Urothelium cell line (cell line): ENCODE measurements around the gene PLXNC1.
"Not testable (repeated sequence)": the region's sequence is repeated elsewhere in the genome, so short reads cannot be mapped to it uniquely, and the experiment has no call there.

Source experiments
- DNase-seq: peaks from one replicate; pipeline ENCODE4 v3.0.0; 2011; ENCODE audit warnings: low spot score, mixed read lengths
- FAIRE-seq: peaks from 2 replicates; lab custom pipeline; 2011; peaks lifted over from hg19 to GRCh38; lab: Jason Lieb, UNC

PLXNC1 gene

GRCh38 chr12:94284859-94285258 lies 136.5 kb downstream of the PLXNC1 start:
- FAIRE-seq (no peak), DNase-seq (no peak)

- FAIRE-seq = no peak
Observed at GRCh38 chr12:94285943-94286582, 137.7 kb downstream of the PLXNC1 start.

GRCh38 chr12:94286583-94287244 lies 138.3 kb downstream of the PLXNC1 start:
- no peak for DNase-seq
- no peak for FAIRE-seq

More at GRCh38 chr12:94285943-94286582, 137.7 kb downstream of the PLXNC1 start:
- no peak for DNase-seq

GRCh38 chr12:94287245-94287628 lies 138.9 kb downstream of the PLXNC1 start:
- FAIRE-seq = no peak

GRCh38 chr12:94289461-94290312 lies 141.3 kb downstream of the PLXNC1 start:
- peak; percentile 9 for DNase-seq
- FAIRE-seq = no peak

More at GRCh38 chr12:94287245-94287628, 138.9 kb downstream of the PLXNC1 start:
- no peak for DNase-seq

DNA sequence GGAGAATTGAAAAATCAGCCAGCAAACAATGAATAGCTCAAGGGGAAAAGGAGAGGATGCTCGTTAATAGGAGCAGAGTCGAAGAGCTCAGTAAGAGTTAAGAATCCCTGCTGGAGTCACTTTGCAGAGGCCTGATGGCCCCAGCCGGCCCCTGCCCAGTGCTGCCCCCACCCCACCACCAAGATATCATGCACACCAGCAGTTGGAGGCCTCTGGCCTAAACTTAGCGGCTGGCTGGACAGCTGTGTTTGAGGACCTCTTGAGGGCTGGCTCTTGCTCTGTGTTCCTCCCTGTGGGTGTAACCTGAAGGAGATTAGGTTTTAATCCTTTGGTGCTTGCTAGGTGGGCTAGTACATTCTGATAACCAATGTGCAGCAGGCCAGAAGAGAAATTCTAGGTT lies 142.0 kb downstream of the PLXNC1 start:
- no peak for FAIRE-seq

GRCh38 chr12:94297096-94297699 lies 148.8 kb downstream of the PLXNC1 start:
- DNase-seq (no peak), FAIRE-seq (no peak)

More for the DNA sequence above, 142.0 kb downstream of the PLXNC1 start:
- DNase-seq = no peak

DNA sequence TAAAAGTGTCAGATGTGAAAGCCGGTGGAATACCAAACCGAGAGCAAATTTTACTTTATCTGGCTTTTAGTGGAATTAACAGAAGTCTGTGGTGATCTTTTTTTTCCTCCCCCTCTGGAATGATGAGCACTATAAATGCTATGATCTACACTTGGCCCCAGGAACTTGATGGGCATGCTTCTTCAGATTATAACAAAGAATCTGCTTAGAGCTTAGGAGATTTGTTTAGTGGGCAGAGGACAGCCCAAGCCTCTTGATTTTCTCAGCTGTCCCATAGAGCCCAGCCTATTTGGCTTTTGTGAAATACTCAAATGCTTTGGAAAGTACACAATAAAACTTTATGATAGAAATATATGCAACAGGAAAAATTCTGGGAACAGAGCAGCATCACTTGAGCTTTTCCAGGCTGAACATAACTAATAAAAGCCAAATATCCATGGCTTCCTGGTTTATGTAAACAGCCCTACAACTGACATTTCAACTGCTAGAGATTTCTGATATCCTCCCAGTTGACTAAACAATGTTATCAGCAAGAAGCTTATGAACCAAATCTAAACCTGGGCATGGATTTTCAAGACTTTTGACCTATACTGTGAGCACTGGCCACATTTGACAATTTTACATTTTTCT lies 149.6 kb downstream of the PLXNC1 start:
- DNase-seq (no peak), FAIRE-seq (no peak)

GRCh38 chr12:94299846-94300245 lies 151.5 kb downstream of the PLXNC1 start:
- no peak for FAIRE-seq

GRCh38 chr12:94304012-94304411 lies 155.6 kb downstream of the PLXNC1 start:
- DNase-seq = no peak
- FAIRE-seq = no peak

More at GRCh38 chr12:94299846-94300245, 151.5 kb downstream of the PLXNC1 start:
- DNase-seq = no peak

GRCh38 chr12:94304566-94305061 lies 156.2 kb downstream of the PLXNC1 start:
- DNase-seq (no peak), FAIRE-seq (no peak)

DNA sequence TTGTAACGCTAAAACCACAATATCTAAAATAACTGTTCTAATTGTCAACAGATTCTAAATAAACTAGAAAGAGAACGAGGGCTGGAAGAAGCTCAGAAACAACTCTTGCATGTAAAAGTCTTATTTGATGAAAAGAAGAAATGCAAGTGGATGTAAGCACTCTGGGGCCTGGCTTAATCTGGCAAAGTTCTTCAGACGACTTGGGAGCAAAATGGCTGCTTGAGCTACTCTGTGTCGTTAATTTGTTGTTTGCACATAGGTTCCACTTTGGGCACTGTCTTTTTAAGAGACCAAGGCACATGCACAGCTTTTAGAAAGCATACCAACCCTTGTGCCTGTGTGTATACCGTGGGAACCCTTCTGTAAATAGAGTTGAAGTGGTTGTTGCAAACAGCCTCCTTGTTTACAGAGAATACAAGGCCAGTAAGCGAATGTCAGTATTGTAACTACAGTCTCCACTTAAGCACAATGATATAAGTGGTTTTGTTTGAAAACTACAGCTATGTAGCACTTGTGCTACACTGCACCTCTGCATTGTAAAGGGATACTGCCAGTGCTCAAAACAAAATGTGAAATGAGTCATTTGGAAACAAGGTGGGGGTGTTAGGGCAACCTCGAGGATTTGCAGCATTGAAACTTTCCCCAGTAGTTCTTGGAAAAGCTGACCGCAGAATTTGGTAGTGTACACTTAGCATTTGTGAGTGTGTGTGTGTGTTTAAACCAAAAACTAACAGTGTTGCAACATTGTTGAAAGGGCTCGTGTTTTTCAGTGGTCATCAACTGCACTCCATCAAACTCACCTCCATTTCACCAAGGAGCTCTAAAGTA lies 157.0 kb downstream of the PLXNC1 start:
- FAIRE-seq (no peak), DNase-seq (no peak)

- FAIRE-seq (no peak), DNase-seq (no peak)
Observed at GRCh38 chr12:94308612-94309011, 160.2 kb downstream of the PLXNC1 start.

- no peak for DNase-seq
- no peak for FAIRE-seq
Observed at GRCh38 chr12:94309373-94309772, 161.0 kb downstream of the PLXNC1 start.

DNA sequence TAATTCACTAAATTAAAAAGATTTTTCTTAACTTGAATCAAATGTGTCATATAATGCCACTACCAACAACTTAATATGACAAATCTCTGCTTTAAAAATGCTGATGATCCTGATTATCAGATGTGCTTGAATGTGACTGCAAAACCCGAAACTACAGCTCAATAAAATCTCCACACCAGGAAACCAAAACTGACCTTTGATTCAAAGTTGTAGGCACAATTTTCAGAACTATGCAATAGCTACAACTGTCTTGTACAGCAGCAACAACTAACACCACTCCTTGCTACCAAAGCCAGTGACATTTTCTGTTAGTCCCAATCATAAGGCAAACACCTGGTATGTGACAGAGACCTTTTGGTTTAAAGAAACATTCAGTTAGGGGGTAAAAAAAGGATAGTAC lies 164.0 kb downstream of the PLXNC1 start:
- no peak for DNase-seq
- FAIRE-seq = no peak

GRCh38 chr12:94316600-94316999 lies 168.2 kb downstream of the PLXNC1 start:
- FAIRE-seq, DNase-seq: not testable (repeated sequence)

DNA sequence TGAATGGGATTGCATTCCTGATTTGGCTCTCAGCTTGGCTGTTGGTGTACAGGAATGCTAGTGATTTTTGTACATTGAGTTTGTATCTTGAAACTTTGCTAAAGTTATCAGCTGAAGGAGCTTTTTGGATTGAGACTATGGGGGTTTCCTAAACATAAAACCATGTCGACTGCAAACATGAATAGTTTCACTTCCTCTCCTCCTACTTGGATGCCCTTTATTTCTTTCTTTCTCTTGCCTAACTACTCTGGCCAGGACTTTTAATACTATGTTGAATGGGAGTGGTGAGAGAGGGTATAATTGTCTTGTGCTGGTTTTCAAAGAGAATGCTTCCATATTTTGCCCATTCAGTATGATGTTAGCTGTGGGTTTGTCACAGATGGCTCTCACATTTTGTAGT lies 169.8 kb downstream of the PLXNC1 start:
- FAIRE-seq (no peak), DNase-seq (no peak)

DNA sequence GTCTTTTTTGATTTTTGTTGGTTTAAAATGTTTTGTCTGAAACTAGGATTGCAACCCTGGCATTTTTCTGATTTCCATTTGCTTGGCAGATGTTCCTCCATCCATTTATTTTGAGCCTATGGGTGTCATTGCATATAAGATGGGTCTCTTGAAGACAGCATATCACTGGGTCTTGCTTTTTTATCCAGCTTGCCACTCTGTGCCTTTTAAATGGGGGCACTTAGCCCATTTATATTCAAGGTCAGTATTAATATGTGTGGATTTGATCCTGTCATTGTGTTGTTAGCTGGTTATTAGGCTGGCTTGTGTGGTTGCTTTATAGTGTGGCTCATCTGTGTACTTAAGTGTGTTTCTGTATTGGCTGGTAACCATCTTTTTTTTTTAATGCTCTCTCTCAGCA lies 171.7 kb downstream of the PLXNC1 start:
- FAIRE-seq (no peak), DNase-seq (no peak)

GRCh38 chr12:94322346-94322745 lies 174.0 kb downstream of the PLXNC1 start:
- DNase-seq (no peak), FAIRE-seq (no peak)

DNA sequence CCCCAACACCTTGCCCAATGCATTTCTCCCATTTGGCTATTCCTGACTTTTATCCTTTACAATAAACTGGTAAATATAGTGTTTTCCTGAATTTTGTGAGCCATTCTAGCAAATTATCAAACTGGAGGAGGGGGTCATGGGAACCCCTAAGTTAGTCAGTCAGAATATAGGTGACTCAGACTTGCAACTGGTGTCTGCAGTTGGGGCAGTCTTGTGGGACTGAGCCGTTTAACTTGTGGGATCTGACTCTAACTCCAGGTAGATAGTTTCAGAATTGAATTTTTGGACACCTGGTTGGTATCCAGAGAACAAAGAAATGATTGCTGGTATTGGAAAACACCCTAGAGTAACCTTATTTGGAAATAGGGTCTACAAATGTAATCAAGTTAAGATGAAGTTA lies 177.9 kb downstream of the PLXNC1 start:
- no peak for FAIRE-seq

More for the DNA sequence above, 177.9 kb downstream of the PLXNC1 start:
- DNase-seq = no peak
